B cell (primary cell): Measurements from ENCODE around the gene GC. TPM values are rescaled to one million over a fixed set of nuclear protein-coding genes. Genes with fewer than 3 reads are reported as not detected.

ENCODE experiments used
- ATAC-seq: fragments of 200-7000 bp; cut with Tn5 transposase; one replicate; pipeline ENCODE4 v1.10.0; 2021; ENCODE audit warnings: low read depth, mild to moderate bottlenecking, moderate number of reproducible peaks, moderate library complexity
- CTCF ChIA-PET: fragments of 350-600 bp; sonication (Branson Sonifier 250); formaldehyde crosslinking; loops from one replicate; lab custom pipeline; 2021; ENCODE audit warnings: antibody characterized with exemption, inconsistent platforms; lab: Charles Lee
- POLR2A ChIA-PET: fragments of 350-600 bp; sonication (Branson Sonifier 250); formaldehyde crosslinking; loops from one replicate; lab custom pipeline; 2021; ENCODE audit warnings: antibody characterized with exemption; lab: Charles Lee
- DNase-seq: peaks from one replicate; pipeline ENCODE4 v3.0.0; 2013
- H2AFZ ChIP-seq: 2 replicates; pipeline ENCODE4 v1.6.1; 2012; ENCODE audit warnings: mild to moderate bottlenecking, low read depth, low read length; ENCODE audit not compliant: insufficient read depth, poor library complexity, severe bottlenecking
- H3K27ac ChIP-seq, 2 donors: 1 replicate in 1 of 2; 2 replicates in 1 of 2; pipeline ENCODE4 v1.5.1; 2012 to 2013; ENCODE audit warnings: low read length in 2 of 2, mild to moderate bottlenecking in 2 of 2, moderate library complexity in 1 of 2
- H3K27me3 ChIP-seq, 4 experiments: fragments of 200-600 bp in 1 of 4; sonication (generic) in 1 of 4; replicated peaks in 1 of 4; 1 replicate in 2 of 4; 2 replicates in 2 of 4; pipeline versions ENCODE4 v1.6.1 to v1.7.0; 2013 to 2016; ENCODE audit warnings: low read length in 3 of 4, mild to moderate bottlenecking in 2 of 4, mixed read lengths in 1 of 4, moderate library complexity in 1 of 4; ENCODE audit not compliant: insufficient read depth in 4 of 4, control insufficient read depth in 3 of 4; ENCODE audit errors: control extremely low read depth in 1 of 4
- H3K36me3 ChIP-seq, 2 experiments: replicated peaks in 1 of 2; 1 replicate in 1 of 2; 2 replicates in 1 of 2; pipeline versions ENCODE4 v1.6.1 to v1.7.1; 2013; ENCODE audit warnings: low read length in 1 of 2; ENCODE audit not compliant: insufficient read depth in 2 of 2, control insufficient read depth in 1 of 2; ENCODE audit errors: control extremely low read depth in 1 of 2, extremely low read depth in 1 of 2
- H3K4me1 ChIP-seq, 2 donors: fragments of 200-600 bp in 1 of 2; sonication (generic) in 1 of 2; 1 replicate in 1 of 2; 2 replicates in 1 of 2; pipeline versions ENCODE4 v1.5.1 to v1.6.1; 2013 to 2017; ENCODE audit warnings: low read length in 2 of 2; ENCODE audit not compliant: control insufficient read depth in 2 of 2, insufficient read depth in 2 of 2
- H3K4me2 ChIP-seq: replicated peaks from 2 replicates; pipeline ENCODE3; 2012; ENCODE audit warnings: mild to moderate bottlenecking, low read depth, low read length; ENCODE audit not compliant: poor library complexity, severe bottlenecking
- H3K4me3 ChIP-seq, 5 experiments: fragments of 200-600 bp in 1 of 5; sonication (generic) in 1 of 5; 1 replicate in 3 of 5; 2 replicates in 2 of 5; pipeline versions ENCODE4 v1.5.1 to v1.7.0; 2011 to 2016; ENCODE audit warnings: low read length in 4 of 5, mild to moderate bottlenecking in 4 of 5, low read depth in 2 of 5, control low read depth in 1 of 5, moderate library complexity in 1 of 5; ENCODE audit not compliant: insufficient read depth in 1 of 5; ENCODE audit errors: control extremely low read depth in 1 of 5, extremely low read depth in 1 of 5
- H3K79me2 ChIP-seq: fragments of 200-600 bp; sonication (generic); one replicate; pipeline ENCODE4 v1.6.0; 2016; ENCODE audit warnings: low read length; ENCODE audit not compliant: control insufficient read depth, insufficient read depth
- H3K9ac ChIP-seq: fragments of 200-600 bp; sonication (generic); 2 replicates; pipeline ENCODE4 v1.6.1; 2017; ENCODE audit warnings: mild to moderate bottlenecking, low read length, moderate library complexity
- H3K9me3 ChIP-seq, 3 donors: one replicate each; pipeline versions ENCODE4 v1.6.1 to v1.7.1; 2013; ENCODE audit warnings: low read length in 2 of 3; ENCODE audit not compliant: control insufficient read depth in 2 of 3, insufficient read depth in 1 of 3; ENCODE audit errors: control extremely low read depth in 1 of 3
- H4K20me1 ChIP-seq: 2 replicates; pipeline ENCODE4 v1.6.0; 2012; ENCODE audit warnings: mild to moderate bottlenecking, low read length; ENCODE audit not compliant: insufficient read depth, control insufficient read depth, poor library complexity, severe bottlenecking
- H3K27ac Mint-ChIP-seq: one replicate; pipeline ENCODE4 v1.8.0; 2021; ENCODE audit warnings: mixed read lengths
- H3K27me3 Mint-ChIP-seq: one replicate; pipeline ENCODE4 v1.8.0; 2021; ENCODE audit warnings: mixed read lengths
- H3K4me1 Mint-ChIP-seq: one replicate; pipeline ENCODE4 v1.8.0; 2021; ENCODE audit warnings: mixed read lengths
- H3K4me3 Mint-ChIP-seq: one replicate; pipeline ENCODE4 v1.8.0; 2021; ENCODE audit warnings: mixed read lengths
- H3K9me3 Mint-ChIP-seq: one replicate; pipeline ENCODE4 v1.8.0; 2022; ENCODE audit warnings: mixed read lengths; ENCODE audit not compliant: insufficient read depth
- EZH2 ChIP-seq: IDR thresholded peaks from 2 replicates; pipeline ENCODE4 v1.6.1; 2012; ENCODE audit warnings: borderline replicate concordance, low read depth, mild to moderate bottlenecking, moderate library complexity, low read length; ENCODE audit not compliant: insufficient read depth, poor library complexity, severe bottlenecking
- WGBS: methylation state at CpG from one replicate; pipeline ENCODE4 v1.1.5; 2013; ENCODE audit warnings: missing lambda C conversion rate; ENCODE audit not compliant: insufficient coverage; 5-methylcytosine and 5-hydroxymethylcytosine counted together
- intact Hi-C: fragments of 100-400 bp; cut with micrococcal nuclease; formaldehyde crosslinking; loops from one replicate; pipeline ENCODE4 v1.10.0; 2022
- polyA plus RNA-seq: library from polyadenylated mRNA; depleted of rRNA; stranded (reverse); fragments of >200 nt; gene quantifications from 2 replicates; pipeline ENCODE4 v1.2.3, GENCODE V29; 2012
- total RNA-seq, 2 donors: library from RNA; stranded (reverse); fragments of 120-200 nt in 1 of 2; gene quantifications; 1 replicate in 1 of 2; 2 replicates in 1 of 2; pipeline versions ENCODE4 v1.2.3 to v1.2.4, GENCODE V29; 2013 to 2022
- TF ChIP-seq, protein P1 (sequence below): fragments of 200-600 bp; IDR thresholded peaks from one replicate; pipeline ENCODE4 v1.8.0; 2022; ENCODE audit warnings: antibody characterized with exemption, mild to moderate bottlenecking

Gene GC
- total and polyA plus RNA-seq, 2 donors (not counting 1 experiment from before 2014, with no cell fraction given) = not detected

DNA sequence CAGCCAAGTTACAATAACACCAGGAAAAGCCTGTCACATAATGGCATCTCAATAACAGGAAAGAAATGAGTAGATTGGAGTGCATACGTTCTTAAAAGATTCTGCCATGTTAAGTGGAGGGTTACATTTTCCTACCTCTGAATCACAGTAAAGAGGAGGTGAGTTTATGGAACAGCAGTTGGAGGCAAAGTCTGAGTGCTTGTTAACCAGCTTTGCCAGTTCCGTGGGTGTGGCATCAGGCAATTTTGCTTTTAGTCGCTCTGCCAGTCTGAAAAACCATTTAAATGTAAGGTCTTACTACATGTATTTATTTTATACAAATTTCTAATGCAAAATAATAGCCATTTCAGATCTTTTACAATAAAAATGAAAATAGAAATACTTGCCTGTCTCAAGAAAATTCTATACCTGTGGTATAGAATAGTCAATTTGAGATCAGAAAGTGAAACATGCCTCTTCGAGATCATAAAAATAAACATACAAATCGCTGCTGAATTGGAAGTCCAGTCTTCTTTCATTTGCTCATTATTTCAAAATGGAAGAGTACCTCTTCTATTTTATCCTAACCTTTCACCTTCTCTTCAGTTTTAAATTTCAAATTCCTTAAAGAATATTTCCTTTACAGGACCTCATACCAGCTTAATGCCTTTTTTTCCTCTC lies 31.4 kb downstream of the GC start:
- H2AFZ ChIP-seq = no peak overlapping the region
- H3K9ac ChIP-seq = no peak overlapping the region
- H3K36me3 ChIP-seq = no peaks in the 10 kb centered on the region
- H4K20me1 ChIP-seq = no peaks in the 10 kb centered on the region
- no peak overlapping the region for H3K27ac ChIP-seq
- no peak overlapping the region for H3K4me2 ChIP-seq
- H3K9me3 ChIP-seq = peaks cover 0 to 3% (median 0%) of the 10 kb centered on the region in 3 donors
- no peaks in the 10 kb centered on the region for H3K9me3 Mint-ChIP-seq
- ChIA-PET POLR2A (no interaction called here), CTCF (no interaction called here)
- H3K4me3 ChIP-seq = no peak overlapping the region
- H3K27me3 ChIP-seq = no peaks in the 10 kb centered on the region
- H3K79me2 ChIP-seq = no peaks in the 10 kb centered on the region
- no peak overlapping the region for H3K4me3 Mint-ChIP-seq
- intact Hi-C loops = no loop called here
- peaks cover 5% of the 10 kb centered on the region for H3K27me3 Mint-ChIP-seq
- WGBS = 80% methylated on average over 2 of the region's 5 CpGs
- DNase-seq (no peak), ATAC-seq (no peak)
- H3K4me1 Mint-ChIP-seq = no peaks in the 10 kb centered on the region
- no peaks in the 10 kb centered on the region for H3K4me1 ChIP-seq
- TF ChIP-seq, protein P1, sequence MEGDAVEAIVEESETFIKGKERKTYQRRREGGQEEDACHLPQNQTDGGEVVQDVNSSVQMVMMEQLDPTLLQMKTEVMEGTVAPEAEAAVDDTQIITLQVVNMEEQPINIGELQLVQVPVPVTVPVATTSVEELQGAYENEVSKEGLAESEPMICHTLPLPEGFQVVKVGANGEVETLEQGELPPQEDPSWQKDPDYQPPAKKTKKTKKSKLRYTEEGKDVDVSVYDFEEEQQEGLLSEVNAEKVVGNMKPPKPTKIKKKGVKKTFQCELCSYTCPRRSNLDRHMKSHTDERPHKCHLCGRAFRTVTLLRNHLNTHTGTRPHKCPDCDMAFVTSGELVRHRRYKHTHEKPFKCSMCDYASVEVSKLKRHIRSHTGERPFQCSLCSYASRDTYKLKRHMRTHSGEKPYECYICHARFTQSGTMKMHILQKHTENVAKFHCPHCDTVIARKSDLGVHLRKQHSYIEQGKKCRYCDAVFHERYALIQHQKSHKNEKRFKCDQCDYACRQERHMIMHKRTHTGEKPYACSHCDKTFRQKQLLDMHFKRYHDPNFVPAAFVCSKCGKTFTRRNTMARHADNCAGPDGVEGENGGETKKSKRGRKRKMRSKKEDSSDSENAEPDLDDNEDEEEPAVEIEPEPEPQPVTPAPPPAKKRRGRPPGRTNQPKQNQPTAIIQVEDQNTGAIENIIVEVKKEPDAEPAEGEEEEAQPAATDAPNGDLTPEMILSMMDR = no peak
- TF ChIP-seq EZH2 = no peak
- H3K27ac Mint-ChIP-seq = no peak overlapping the region

- ChIA-PET POLR2A (no interaction called here), CTCF (no interaction called here)
- Histone ChIP-seq H3K27me3 (no peaks in the 10 kb centered on the region), H2AFZ (no peak overlapping the region), H3K4me2 (no peak overlapping the region), H3K4me3 (no peak overlapping the region), H4K20me1 (no peaks in the 10 kb centered on the region), H3K9ac (no peak overlapping the region), H3K9me3 (peaks cover 0 to 3% (median 0%) of the 10 kb centered on the region in 3 donors), H3K36me3 (no peaks in the 10 kb centered on the region), H3K27ac (no peak overlapping the region), H3K79me2 (no peaks in the 10 kb centered on the region), H3K4me1 (no peaks in the 10 kb centered on the region)
- Mint-ChIP-seq H3K27ac (no peak overlapping the region), H3K4me1 (no peaks in the 10 kb centered on the region), H3K4me3 (no peak overlapping the region), H3K27me3 (peaks cover 5% of the 10 kb centered on the region), H3K9me3 (no peaks in the 10 kb centered on the region)
- intact Hi-C loops = no loop called here
- DNase-seq = no peak
- no CpG with 5 or more reads among the region's 4 CpGs for WGBS
- no peak for ATAC-seq
- TF ChIP-seq EZH2 = no peak
- TF ChIP-seq, protein P1 = no peak
These were observed 34.8 kb downstream of the GC start for GRCh38 chr4:71749008-71749594.
